ENCODE results near the gene BAD.

DNA sequence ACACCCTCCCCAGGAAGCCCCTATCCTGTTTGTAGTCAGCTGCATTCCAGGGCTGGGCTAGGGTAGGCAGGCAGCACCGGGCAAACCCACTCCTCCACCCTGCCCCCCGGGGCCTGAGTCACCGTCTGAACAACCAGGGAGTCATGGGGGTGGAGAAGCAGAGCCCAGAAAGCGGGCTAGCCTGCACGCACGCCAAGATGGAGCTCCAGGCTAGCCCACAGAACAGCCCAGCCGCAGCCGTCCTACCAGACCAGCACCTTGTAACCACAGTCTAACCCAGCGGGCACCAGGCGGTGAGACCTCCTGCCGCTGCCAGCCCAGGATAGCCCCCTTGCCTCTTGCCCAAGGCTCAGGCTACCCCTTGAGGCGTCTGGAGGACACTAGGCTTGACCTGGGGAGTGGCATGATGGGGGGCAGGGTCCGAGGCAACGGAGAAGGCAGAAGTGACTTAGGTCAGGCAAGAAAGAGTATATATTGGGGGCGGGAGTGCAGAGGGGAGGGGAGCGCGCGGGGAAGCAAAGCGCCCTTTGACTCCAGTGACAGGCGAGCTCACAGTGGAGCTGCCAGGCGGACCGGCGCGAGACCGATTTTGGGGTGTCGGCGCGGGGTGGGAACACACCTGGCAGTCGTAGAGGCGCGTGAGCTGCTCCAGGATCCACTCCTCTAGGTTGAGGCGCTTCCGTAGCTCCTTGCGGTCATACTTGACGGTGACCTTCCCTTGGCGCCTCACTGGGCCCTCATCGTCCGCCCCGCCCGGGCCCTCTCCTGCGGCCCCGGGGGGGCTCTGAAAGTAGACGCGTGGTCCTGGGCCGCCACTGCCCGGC, 38.5 kb downstream of the BAD start:
- TF ChIP-seq CTCF (IDR thresholded peaks at IDR 0.05) (no peak), EZH2 (IDR thresholded peaks at IDR 0.05; ENCODE audit: borderline replicate concordance, insufficient read depth, low read depth, low read length, poor library complexity, severe bottlenecking) (no peak)

All from B cell (primary cell).